Measurements from ENCODE around the gene FNDC10. TPM values are rescaled to one million over a fixed set of nuclear protein-coding genes. Genes with fewer than 3 reads are reported as not detected.

FNDC10 gene
- total RNA-seq, 2 experiments from 2014 or later, result 2.8 to 3.6 TPM

GRCh38 chr1:1583347-1584010, 16.5 kb downstream of the FNDC10 start:
- intact Hi-C loops (cut with micrococcal nuclease), result no loop called here
- DNase-seq (no peak), ATAC-seq (no peak)
- Mint-ChIP-seq H3K4me3 (no peak overlapping the region), H3K36me3 (ENCODE audit: low read depth) (no peaks in the 10 kb centered on the region), H3K27ac (no peak overlapping the region), H3K27me3 (peaks cover 14% of the 10 kb centered on the region), H3K9me3 (no peaks in the 10 kb centered on the region), H3K4me1 (ENCODE audit: low read depth) (peaks cover 4% of the 10 kb centered on the region)
- TF ChIP-seq CTCF (IDR thresholded peaks at IDR 0.05), result no peak
- POLR2A ChIA-PET, result interaction anchor here (0.6 kb wide), 1 partner anchor 245 kb away, joined by 3 read pairs; no protein-coding TSS in a partner anchor
- CTCF ChIA-PET, result no interaction called here

DNA sequence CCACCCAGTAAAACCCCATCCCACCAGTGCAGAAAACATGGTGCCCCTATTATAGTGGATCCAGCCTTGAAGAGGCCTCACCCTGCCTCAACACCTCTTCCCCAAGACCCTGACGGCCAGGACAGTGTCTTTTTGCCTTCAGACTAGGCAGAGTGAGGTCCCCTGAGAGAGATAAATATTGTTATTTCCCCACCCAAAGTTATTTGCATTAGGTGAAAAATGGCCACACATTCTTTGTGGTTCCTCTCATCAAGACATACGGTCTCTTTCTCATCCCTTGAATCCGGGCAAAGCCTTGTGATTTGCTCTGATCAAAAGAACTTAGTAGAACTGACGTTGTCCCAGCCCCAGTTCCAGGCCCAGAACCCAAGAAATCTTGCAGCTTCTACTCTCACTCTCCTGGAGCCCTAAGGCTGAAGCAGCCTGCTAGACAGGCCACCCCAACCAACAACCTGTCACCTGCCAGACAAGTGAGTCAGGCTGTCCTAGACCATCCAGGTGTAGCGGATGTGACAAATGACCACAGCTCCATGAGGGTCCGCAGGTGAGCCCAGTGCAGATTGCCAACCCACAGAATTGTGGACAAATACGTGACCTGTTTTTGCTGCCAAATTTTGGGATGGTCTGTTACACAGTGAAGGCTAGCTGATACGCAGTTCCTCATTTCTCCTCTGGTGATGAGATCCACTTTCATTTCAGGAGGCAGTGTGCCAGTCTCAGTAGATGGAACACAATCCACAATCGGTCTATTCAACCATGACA, 17.2 kb downstream of the FNDC10 start:
- no peak overlapping the region for H3K27ac Mint-ChIP-seq
- H3K4me3 Mint-ChIP-seq, result no peak overlapping the region
- intact Hi-C loops (cut with micrococcal nuclease), result no loop called here
- ChIA-PET POLR2A (no interaction called here), CTCF (no interaction called here)
- DNase-seq (no peak), ATAC-seq (no peak)
- H3K9me3 Mint-ChIP-seq, result no peaks in the 10 kb centered on the region
- H3K27me3 Mint-ChIP-seq, result peaks cover 13% of the 10 kb centered on the region
- no peak for TF ChIP-seq CTCF (IDR thresholded peaks at IDR 0.05)
- H3K4me1 Mint-ChIP-seq (ENCODE audit: low read depth), result peaks cover 4% of the 10 kb centered on the region
- no peaks in the 10 kb centered on the region for H3K36me3 Mint-ChIP-seq (ENCODE audit: low read depth)

DNA sequence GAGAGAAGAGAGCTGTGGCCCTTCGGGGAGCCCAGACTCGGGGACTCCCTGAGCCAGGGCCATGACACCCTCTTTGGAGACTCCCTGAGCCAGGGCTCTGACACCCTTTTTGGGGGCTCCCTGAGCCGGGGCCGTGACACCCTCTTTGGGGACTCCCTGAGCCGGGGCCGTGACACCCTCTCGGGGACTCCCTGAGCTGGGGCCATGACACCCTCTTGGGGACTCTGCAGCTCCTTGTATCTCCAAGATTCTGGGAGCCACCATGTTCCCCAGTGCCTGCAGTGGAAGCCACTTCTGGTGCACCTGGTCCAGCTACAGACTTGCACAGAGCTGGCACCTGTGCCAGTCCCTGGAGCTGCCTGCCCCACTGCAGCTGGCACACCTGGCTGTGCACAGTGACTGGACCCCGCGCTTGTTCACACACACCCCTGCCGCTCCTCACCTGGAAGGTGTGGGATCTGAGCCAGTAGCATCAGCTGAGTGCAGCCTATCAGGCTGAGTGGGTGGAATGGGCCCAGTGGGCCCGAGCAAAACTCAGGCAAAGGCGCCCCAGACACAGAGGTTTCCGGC, 21.5 kb downstream of the FNDC10 start:
- intact Hi-C loops (cut with micrococcal nuclease), result no loop called here
- Mint-ChIP-seq H3K4me1 (ENCODE audit: low read depth) (peaks cover 11% of the 10 kb centered on the region), H3K36me3 (ENCODE audit: low read depth) (peaks cover 4% of the 10 kb centered on the region), H3K27me3 (peaks cover 8% of the 10 kb centered on the region), H3K9me3 (no peaks in the 10 kb centered on the region), H3K4me3 (no peak overlapping the region), H3K27ac (no peak overlapping the region)
- ATAC-seq (no peak), DNase-seq (no peak)
- ChIA-PET POLR2A (interaction anchor here (1.1 to 1.4 kb wide), 3 partner anchors 17 to 35 kb away, joined by 3 to 6 read pairs (median 4); no protein-coding TSS in a partner anchor), CTCF (interaction anchor here (0.7 to 2.0 kb wide), 6 partner anchors 9 to 207 kb away, joined by 3 to 10 read pairs (median 3); partner anchors contain the start of gene MIB2)
- no peak for TF ChIP-seq CTCF (IDR thresholded peaks at IDR 0.05)

GRCh38 chr1:1577367-1578011, 22.4 kb downstream of the FNDC10 start:
- TF ChIP-seq CTCF (IDR thresholded peaks at IDR 0.05), result no peak
- Mint-ChIP-seq H3K27ac (no peak overlapping the region), H3K9me3 (no peaks in the 10 kb centered on the region), H3K4me3 (no peak overlapping the region), H3K36me3 (ENCODE audit: low read depth) (peaks cover 8% of the 10 kb centered on the region), H3K27me3 (peaks cover 8% of the 10 kb centered on the region), H3K4me1 (ENCODE audit: low read depth) (peaks cover 13% of the 10 kb centered on the region)
- POLR2A ChIA-PET, result interaction anchor here (1.1 to 1.4 kb wide), 3 partner anchors 16 to 36 kb away, joined by 3 to 6 read pairs (median 4); no protein-coding TSS in a partner anchor
- ATAC-seq (no peak), DNase-seq (no peak)
- intact Hi-C loops (cut with micrococcal nuclease), result no loop called here
- CTCF ChIA-PET, result interaction anchor here (1.0 to 2.0 kb wide), 6 partner anchors 10 to 206 kb away, joined by 3 to 10 read pairs (median 3); partner anchors contain the start of gene MIB2
